H1 (cell line): ENCODE results near the gene TEAD1. TPM values are rescaled to one million over a fixed set of nuclear protein-coding genes. Genes with fewer than 3 reads are reported as not detected.
A peak's percentile ranks its signal among the peaks of the same experiment; 100 is the strongest.

ENCODE experiments used
- CTCF ChIA-PET: fragments of 300-600 bp; sonication (Branson Sonifier 250); formaldehyde crosslinking; loops from one replicate; lab custom pipeline; 2021; ENCODE audit not compliant: partially characterized antibody; lab: Charles Lee
- POLR2A ChIA-PET: fragments of 300-600 bp; sonication (Branson Sonifier 250); formaldehyde crosslinking; loops from one replicate; lab custom pipeline; 2021; ENCODE audit warnings: inconsistent platforms; ENCODE audit not compliant: partially characterized antibody; lab: Charles Lee
- DNase-seq, 2 experiments: peaks; one replicate each; pipeline versions ENCODE4 v3.0.0 to v3.0.0-alpha.2; 2010 to 2022; ENCODE audit warnings: low spot score in 2 of 2, low read depth in 1 of 2, mixed read lengths in 1 of 2
- FAIRE-seq: peaks from 2 replicates; lab custom pipeline; 2011; peaks lifted over from hg19 to GRCh38; lab: Jason Lieb, UNC
- H2AFZ ChIP-seq: 2 replicates; pipeline ENCODE4 v1.8.1; 2012; ENCODE audit warnings: low read length, inconsistent platforms
- H2AK5ac ChIP-seq: 2 replicates; pipeline ENCODE4 v1.6.1; 2013; ENCODE audit warnings: low read depth, low read length
- H2BK120ac ChIP-seq: replicated peaks from 2 replicates; pipeline ENCODE3; 2013; ENCODE audit warnings: low read depth, low read length, inconsistent platforms
- H2BK12ac ChIP-seq: 2 replicates; pipeline ENCODE4 v1.6.1; 2013; ENCODE audit warnings: low read depth, low read length
- H2BK15ac ChIP-seq: 2 replicates; pipeline ENCODE4 v1.6.1; 2013; ENCODE audit warnings: low read length
- H2BK20ac ChIP-seq: 2 replicates; pipeline ENCODE4 v1.6.1; 2013; ENCODE audit warnings: low read length
- H2BK5ac ChIP-seq: 2 replicates; pipeline ENCODE4 v1.6.1; 2013; ENCODE audit warnings: low read depth, low read length
- H3K14ac ChIP-seq: 2 replicates; pipeline ENCODE4 v1.6.1; 2013; ENCODE audit warnings: inconsistent platforms; ENCODE audit not compliant: insufficient read length
- H3K18ac ChIP-seq: 2 replicates; pipeline ENCODE4 v1.6.1; 2013; ENCODE audit warnings: low read length; ENCODE audit errors: extremely low read depth
- H3K23ac ChIP-seq: 2 replicates; pipeline ENCODE4 v1.6.1; 2013; ENCODE audit warnings: inconsistent platforms; ENCODE audit not compliant: insufficient read length
- H3K23me2 ChIP-seq: 2 replicates; pipeline ENCODE4 v1.6.1; 2013; ENCODE audit warnings: low read depth, low read length
- H3K27ac ChIP-seq: 2 replicates; pipeline ENCODE4 v1.6.1; 2011; ENCODE audit warnings: low read depth, low read length, inconsistent platforms
- H3K27me3 ChIP-seq, 4 experiments: replicated peaks in 1 of 4; 1 replicate in 1 of 4; 2 replicates in 3 of 4; pipeline versions ENCODE4 v1.6.1 to v1.8.1; 2011 to 2013; ENCODE audit warnings: low read length in 3 of 4, mild to moderate bottlenecking in 3 of 4, inconsistent platforms in 2 of 4, mixed read lengths in 2 of 4, moderate library complexity in 1 of 4; ENCODE audit not compliant: control insufficient read depth in 3 of 4, insufficient read depth in 3 of 4; ENCODE audit errors: extremely low read depth in 1 of 4
- H3K36me3 ChIP-seq, 4 experiments: 2 replicates each; pipeline versions ENCODE4 v1.6.1 to v1.8.1; 2011 to 2013; ENCODE audit warnings: mild to moderate bottlenecking in 4 of 4, low read length in 3 of 4, moderate library complexity in 2 of 4, control low read depth in 1 of 4, inconsistent platforms in 1 of 4; ENCODE audit not compliant: insufficient read depth in 4 of 4, control insufficient read depth in 2 of 4
- H3K4ac ChIP-seq: replicated peaks from 2 replicates; pipeline ENCODE3; 2013; ENCODE audit warnings: low read length, low read depth, mixed read lengths, inconsistent platforms; ENCODE audit not compliant: insufficient read length
- H3K4me1 ChIP-seq, 4 experiments: replicated peaks in 1 of 4; 1 replicate in 1 of 4; 2 replicates in 3 of 4; pipeline versions ENCODE4 v1.6.1 to v1.8.1; 2011 to 2013; ENCODE audit warnings: low read length in 3 of 4, inconsistent platforms in 2 of 4, mixed read lengths in 1 of 4; ENCODE audit not compliant: insufficient read depth in 4 of 4, control insufficient read depth in 3 of 4
- H3K4me2 ChIP-seq, 2 experiments: 2 replicates each; pipeline versions ENCODE4 v1.6.1 to v1.8.1; 2011 to 2013; ENCODE audit warnings: low read depth in 2 of 2, low read length in 2 of 2, control low read depth in 1 of 2, inconsistent platforms in 1 of 2, mild to moderate bottlenecking in 1 of 2; ENCODE audit not compliant: insufficient read depth in 1 of 2
- H3K4me3 ChIP-seq, 4 experiments: fragments of 200-600, 300-600 bp in 1 of 4; sonication (generic), shearing (Covaris generic), sonication (Bioruptor Twin) in 1 of 4; 2 replicates each; pipeline versions ENCODE4 v1.5.1 to v1.8.1; 2011 to 2016; ENCODE audit warnings: low read length in 4 of 4, low read depth in 3 of 4, control low read depth in 2 of 4, inconsistent platforms in 2 of 4, mild to moderate bottlenecking in 2 of 4, mixed read lengths in 1 of 4, moderate library complexity in 1 of 4; ENCODE audit not compliant: insufficient read depth in 2 of 4; ENCODE audit errors: extremely low read depth in 1 of 4
- H3K56ac ChIP-seq: replicated peaks from 2 replicates; pipeline ENCODE3; 2013; ENCODE audit warnings: low read depth, mild to moderate bottlenecking, mixed read lengths, low read length, inconsistent platforms; ENCODE audit not compliant: insufficient read length
- H3K79me1 ChIP-seq: 2 replicates; pipeline ENCODE4 v1.6.1; 2013; ENCODE audit warnings: low read depth, low read length, control low read depth
- H3K79me2 ChIP-seq, 2 experiments: 2 replicates each; pipeline versions ENCODE4 v1.6.1 to v1.8.1; 2012 to 2013; ENCODE audit warnings: low read length in 2 of 2, mild to moderate bottlenecking in 2 of 2, inconsistent platforms in 1 of 2; ENCODE audit not compliant: insufficient read depth in 2 of 2, control insufficient read depth in 1 of 2
- H3K9ac ChIP-seq, 4 experiments: replicated peaks in 1 of 4; 1 replicate in 1 of 4; 2 replicates in 3 of 4; pipeline versions ENCODE4 v1.6.1 to v1.8.1; 2011 to 2013; ENCODE audit warnings: low read depth in 3 of 4, low read length in 3 of 4, control low read depth in 2 of 4, mild to moderate bottlenecking in 2 of 4, moderate library complexity in 2 of 4, inconsistent platforms in 1 of 4; ENCODE audit errors: extremely low read depth in 1 of 4
- H3K9me3 ChIP-seq, 2 experiments: 2 replicates each; pipeline versions ENCODE4 v1.6.1 to v1.8.1; 2012 to 2013; ENCODE audit warnings: mild to moderate bottlenecking in 2 of 2, moderate library complexity in 2 of 2, control low read depth in 1 of 2, inconsistent platforms in 1 of 2, low read depth in 1 of 2, low read length in 1 of 2, mixed read lengths in 1 of 2; ENCODE audit not compliant: insufficient read depth in 2 of 2
- H4K20me1 ChIP-seq, 2 experiments: replicated peaks in 1 of 2; 2 replicates each; pipeline versions ENCODE3 to v1.8.1; 2011 to 2013; ENCODE audit warnings: inconsistent platforms in 2 of 2, low read length in 2 of 2, mild to moderate bottlenecking in 1 of 2; ENCODE audit not compliant: insufficient read depth in 2 of 2, control insufficient read depth in 1 of 2
- H4K5ac ChIP-seq: 2 replicates; pipeline ENCODE4 v1.6.1; 2013; ENCODE audit warnings: low read length, low read depth, mixed read lengths, inconsistent platforms; ENCODE audit not compliant: insufficient read length
- H4K8ac ChIP-seq: 2 replicates; pipeline ENCODE4 v1.8.0; 2013; ENCODE audit warnings: mild to moderate bottlenecking, moderate library complexity, low read length, inconsistent platforms; ENCODE audit not compliant: insufficient read depth; ENCODE audit errors: extremely low read depth
- H4K91ac ChIP-seq: replicated peaks from 2 replicates; pipeline ENCODE3; 2013; ENCODE audit warnings: low read length, mixed read lengths, inconsistent platforms; ENCODE audit not compliant: insufficient read length
- BRCA1 ChIP-seq: IDR thresholded peaks from 2 replicates; pipeline ENCODE4 v1.6.1; 2012; ENCODE audit warnings: low read depth, low read length, improper control_type of control experiment
- E2F6 ChIP-seq: IDR thresholded peaks from 2 replicates; pipeline ENCODE4 v1.6.1; 2012; ENCODE audit warnings: inconsistent platforms
- EGR1 ChIP-seq: IDR thresholded peaks from 2 replicates; pipeline ENCODE4 v1.6.1; 2011; ENCODE audit warnings: low read depth, low read length, borderline replicate concordance
- EP300 ChIP-seq, 2 experiments: IDR thresholded peaks; 1 replicate in 1 of 2; 2 replicates in 1 of 2; pipeline ENCODE4 v1.6.1; 2011 to 2012; ENCODE audit warnings: low read depth in 2 of 2, low read length in 2 of 2, mild to moderate bottlenecking in 2 of 2, borderline replicate concordance in 1 of 2, inconsistent platforms in 1 of 2, moderate library complexity in 1 of 2
- FOSL1 ChIP-seq: IDR thresholded peaks from 2 replicates; pipeline ENCODE4 v1.6.1; 2011; ENCODE audit warnings: mild to moderate bottlenecking, low read depth, low read length, moderate library complexity; ENCODE audit not compliant: insufficient read depth
- HDAC2 ChIP-seq, 2 experiments: fragments of 300-600 bp in 1 of 2; sonication (generic) in 1 of 2; IDR thresholded peaks; 2 replicates each; pipeline ENCODE4 v1.6.1; 2011 to 2012; ENCODE audit warnings: low read depth in 2 of 2, low read length in 2 of 2, mild to moderate bottlenecking in 2 of 2, moderate library complexity in 2 of 2, borderline replicate concordance in 1 of 2, inconsistent platforms in 1 of 2
- KDM5A ChIP-seq: fragments of 200-600 bp; IDR thresholded peaks from 2 replicates; pipeline ENCODE4 v1.7.1; 2012; ENCODE audit warnings: mild to moderate bottlenecking, low read length, inconsistent platforms, mixed read lengths
- MAFK ChIP-seq: IDR thresholded peaks from 2 replicates; pipeline ENCODE4 v1.6.1; 2012; ENCODE audit warnings: low read depth, mild to moderate bottlenecking, improper control_type of control experiment, low read length
- PHF8 ChIP-seq: fragments of 200-600 bp; sonication (generic); conservative IDR thresholded peaks from 2 replicates; pipeline ENCODE4 v1.7.1; 2012; ENCODE audit warnings: low read depth, mild to moderate bottlenecking, inconsistent platforms, low read length, moderate library complexity
- TAF1 ChIP-seq: IDR thresholded peaks from 2 replicates; pipeline ENCODE4 v1.6.1; 2011; ENCODE audit warnings: mild to moderate bottlenecking, low read depth, low read length
- WGBS, 2 experiments: shearing (Covaris generic) in 1 of 2; methylation state at CpG; one replicate each; pipeline versions ENCODE4 v1.1.6 to v1.1.7; 2013 to 2015; ENCODE audit warnings: low lambda C conversion rate in 2 of 2, mixed read lengths in 2 of 2, inconsistent platforms in 1 of 2, low coverage in 1 of 2, missing lambda C conversion rate in 1 of 2; ENCODE audit not compliant: insufficient replicate concordance in 2 of 2, insufficient coverage in 1 of 2, insufficient read length in 1 of 2; ENCODE audit errors: extremely low coverage in 1 of 2, missing lambda C conversion rate in 1 of 2; 5-methylcytosine and 5-hydroxymethylcytosine counted together
- polyA plus RNA-seq, 7 experiments: library from polyadenylated mRNA; depleted of rRNA in 3 of 7; stranded (reverse) in 5 of 7; unstranded in 2 of 7; fragments of >200 nt in 5 of 7; fragments of 200-250 nt in 2 of 7; gene quantifications; 1 replicate in 5 of 7; 2 replicates in 1 of 7; 4 replicates in 1 of 7; pipeline versions ENCODE4 v1.2.1 to v1.2.3, GENCODE V29; 2011 to 2013; ENCODE audit warnings: missing spikeins in 2 of 7, mixed read lengths in 2 of 7
- total RNA-seq: library from RNA; stranded (reverse); fragmentation: NEBNext Ultra II Directional; extraction: Animal tissue kit (Norgen Biotek cat#: 25700); gene quantifications from 2 replicates; pipeline ENCODE4 v1.2.1, GENCODE V29; 2021

TEAD1 gene
- total and polyA plus RNA-seq, 2 of the 8 experiments (the other 6 are each of a cell fraction or from before 2014, with no cell fraction given) = 15.6 to 67.4 TPM

GRCh38 chr11:12693479-12694182 is 19.4 kb downstream of the TEAD1 start:
- Histone ChIP-seq H4K91ac (no peak overlapping the region), H2AFZ (no peak overlapping the region)
- TF ChIP-seq TAF1 (no peak), MAFK (no peak), EGR1 (no peak), E2F6 (no peak), HDAC2 (IDR thresholded peaks at IDR 0.05; ENCODE audit: borderline replicate concordance in 1 of 2, low read depth in 2 of 2, low read length in 2 of 2) (no peak), EP300 (IDR thresholded peaks at IDR 0.05; ENCODE audit: borderline replicate concordance in 1 of 2, low read depth in 2 of 2, low read length in 2 of 2) (no peak), PHF8 (no peak), BRCA1 (no peak), FOSL1 (no peak), KDM5A (no peak)

More at GRCh38 chr11:12693479-12694182, 19.4 kb downstream of the TEAD1 start:
- H3K4ac ChIP-seq = no peak overlapping the region
- no peak overlapping the region for H4K5ac ChIP-seq
- no peak overlapping the region for H3K18ac ChIP-seq
- no peak overlapping the region for H3K56ac ChIP-seq
- no peak overlapping the region for H4K8ac ChIP-seq
- H3K4me2 ChIP-seq = peak overlapping the region; percentile 5 to 40; a peak in 3 of 4 replicates
- no peak overlapping the region for H3K23ac ChIP-seq
- H3K4me3 ChIP-seq = no peak overlapping the region
- DNase-seq = no peak
- peaks cover 6 to 97% of the 10 kb centered on the region in 2 experiments for H3K79me2 ChIP-seq
- H3K36me3 ChIP-seq = no peaks in the 10 kb centered on the region
- H2BK120ac ChIP-seq = no peak overlapping the region
- no peak overlapping the region for H3K9ac ChIP-seq
- no peak overlapping the region for H2BK15ac ChIP-seq
- no peaks in the 10 kb centered on the region; the same call in 1 of the 2 replicates for H3K23me2 ChIP-seq
- no peak overlapping the region for H3K14ac ChIP-seq
- no peaks in the 10 kb centered on the region for H3K9me3 ChIP-seq
- no peak overlapping the region for H2BK5ac ChIP-seq
- H3K4me1 ChIP-seq = peaks cover 16 to 47% (median 33%) of the 10 kb centered on the region in 4 experiments
- H2BK12ac ChIP-seq = peak overlapping the region; percentile 6; the same call in 1 of the 2 replicates
- H2AK5ac ChIP-seq = no peak overlapping the region; the same call in 1 of the 2 replicates
- H3K27ac ChIP-seq = no peak overlapping the region
- POLR2A ChIA-PET = interaction anchor here (0.8 to 1.1 kb wide), 2 partner anchors 14 to 15 kb away, joined by 3 to 4 read pairs; no protein-coding TSS in a partner anchor
- no peak for FAIRE-seq
- peaks cover 0 to 1% (median 0%) of the 10 kb centered on the region in 4 experiments; a peak in 3 of 7 replicates for H3K27me3 ChIP-seq
- CTCF ChIA-PET = interaction anchor here (2.1 to 3.4 kb wide), 3 partner anchors 9 to 14 kb away, joined by 5 to 15 read pairs (median 5); no protein-coding TSS in a partner anchor
- peaks cover 6% of the 10 kb centered on the region for H3K79me1 ChIP-seq
- H2BK20ac ChIP-seq = no peak overlapping the region
- H4K20me1 ChIP-seq = peaks cover 35 to 45% of the 10 kb centered on the region in 2 experiments
- WGBS, 2 experiments = 76% methylated on average over 13 of the region's 13 CpGs; no CpG with 5 or more reads in 1 of the 2 experiments
